LNCaP clone FGC (cell line): ENCODE measurements around the gene NMUR1.

Source experiments
- DNase-seq: peaks from one replicate; pipeline ENCODE4 v3.0.0-alpha.2; 2011; ENCODE audit warnings: low read depth
- H3K4me3 ChIP-seq: 2 replicates; pipeline ENCODE4 v1.5.1; 2011; ENCODE audit warnings: mild to moderate bottlenecking, low read depth, low read length, control low read depth
- TF ChIP-seq, protein P1 (sequence below): IDR thresholded peaks from 2 replicates; pipeline ENCODE4 v1.5.1; 2012; ENCODE audit warnings: mild to moderate bottlenecking; ENCODE audit not compliant: control insufficient read depth, insufficient read depth; ENCODE audit errors: extremely low read depth

Gene NMUR1

DNA sequence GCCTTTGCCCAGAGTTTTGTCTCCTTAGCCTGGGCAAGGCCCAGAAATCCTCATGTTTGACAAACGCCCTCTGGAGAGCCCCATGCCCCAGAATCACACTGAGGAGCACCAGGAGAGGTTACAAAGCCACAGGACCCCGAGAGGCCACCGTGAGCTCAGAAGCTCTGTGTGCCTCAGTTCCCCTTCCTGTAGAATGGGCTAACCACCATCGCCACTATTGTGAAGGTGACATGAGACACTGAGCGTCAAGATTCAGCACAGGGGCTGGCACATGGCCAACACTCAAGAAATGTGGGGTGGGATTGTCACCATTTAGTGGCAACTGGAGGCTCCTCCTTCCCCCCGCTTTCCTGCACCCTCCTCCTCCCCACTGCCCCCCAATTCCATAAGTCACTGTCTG is 1.2 kb upstream of the NMUR1 start:
- no peak overlapping the region for H3K4me3 ChIP-seq
- TF ChIP-seq, protein P1, sequence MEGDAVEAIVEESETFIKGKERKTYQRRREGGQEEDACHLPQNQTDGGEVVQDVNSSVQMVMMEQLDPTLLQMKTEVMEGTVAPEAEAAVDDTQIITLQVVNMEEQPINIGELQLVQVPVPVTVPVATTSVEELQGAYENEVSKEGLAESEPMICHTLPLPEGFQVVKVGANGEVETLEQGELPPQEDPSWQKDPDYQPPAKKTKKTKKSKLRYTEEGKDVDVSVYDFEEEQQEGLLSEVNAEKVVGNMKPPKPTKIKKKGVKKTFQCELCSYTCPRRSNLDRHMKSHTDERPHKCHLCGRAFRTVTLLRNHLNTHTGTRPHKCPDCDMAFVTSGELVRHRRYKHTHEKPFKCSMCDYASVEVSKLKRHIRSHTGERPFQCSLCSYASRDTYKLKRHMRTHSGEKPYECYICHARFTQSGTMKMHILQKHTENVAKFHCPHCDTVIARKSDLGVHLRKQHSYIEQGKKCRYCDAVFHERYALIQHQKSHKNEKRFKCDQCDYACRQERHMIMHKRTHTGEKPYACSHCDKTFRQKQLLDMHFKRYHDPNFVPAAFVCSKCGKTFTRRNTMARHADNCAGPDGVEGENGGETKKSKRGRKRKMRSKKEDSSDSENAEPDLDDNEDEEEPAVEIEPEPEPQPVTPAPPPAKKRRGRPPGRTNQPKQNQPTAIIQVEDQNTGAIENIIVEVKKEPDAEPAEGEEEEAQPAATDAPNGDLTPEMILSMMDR: no peak
- DNase-seq: no peak

DNA sequence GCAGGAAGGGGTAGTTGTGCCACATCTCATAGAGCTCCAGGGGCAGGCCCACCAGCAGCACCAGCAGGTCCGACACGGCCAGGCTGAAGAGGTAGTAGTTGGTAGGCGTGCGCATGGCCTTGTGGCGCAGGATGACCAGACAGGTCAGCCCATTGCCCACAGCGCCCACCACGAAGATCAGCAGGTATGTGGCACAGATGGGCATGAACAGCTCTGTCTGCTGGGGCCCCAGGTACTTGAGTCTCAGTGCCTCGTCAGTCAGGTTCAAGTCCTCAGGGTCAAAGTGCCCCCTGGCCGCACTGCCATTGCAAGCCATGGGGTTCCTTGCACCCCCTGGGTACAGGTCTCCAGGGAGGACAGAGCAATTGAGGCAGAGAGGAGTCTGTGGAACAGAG is 1.6 kb downstream of the NMUR1 start:
- TF ChIP-seq, protein P1: no peak
- no peak for DNase-seq
- no peak overlapping the region for H3K4me3 ChIP-seq

DNA sequence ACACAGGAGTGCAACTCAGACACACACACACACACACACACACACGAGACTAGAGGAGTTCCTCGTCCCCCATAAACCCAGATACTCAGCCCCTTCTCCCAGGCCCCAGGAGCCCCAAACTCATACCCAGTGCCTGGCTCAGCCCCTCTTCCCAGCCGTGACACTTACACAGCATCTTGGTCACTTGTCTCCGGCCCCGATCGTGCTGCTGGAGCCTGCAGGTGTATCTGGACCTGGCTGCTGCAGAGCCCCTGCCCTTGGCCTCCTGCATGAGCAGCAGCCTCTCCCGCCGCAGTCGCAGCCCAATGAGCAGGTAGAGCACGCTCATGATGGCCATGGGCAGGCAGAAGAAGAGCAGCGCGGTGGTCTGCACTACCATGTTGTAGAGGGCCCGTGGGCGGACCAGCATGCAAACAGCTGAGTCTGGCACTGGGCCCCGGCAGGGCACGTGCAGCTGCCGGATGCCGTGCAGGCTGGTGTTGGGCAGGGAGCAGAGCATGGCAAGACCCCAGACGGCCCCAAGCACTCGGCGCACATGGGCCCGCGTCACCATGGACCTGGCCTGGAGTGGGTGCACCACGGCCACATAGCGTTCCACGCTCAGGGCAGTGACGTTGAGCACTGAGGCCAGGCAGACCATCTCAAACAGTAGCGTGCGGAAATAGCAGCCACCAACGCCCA is 2.1 kb downstream of the NMUR1 start:
- H3K4me3 ChIP-seq: no peak overlapping the region
- DNase-seq: no peak
- TF ChIP-seq, protein P1: no peak

DNA sequence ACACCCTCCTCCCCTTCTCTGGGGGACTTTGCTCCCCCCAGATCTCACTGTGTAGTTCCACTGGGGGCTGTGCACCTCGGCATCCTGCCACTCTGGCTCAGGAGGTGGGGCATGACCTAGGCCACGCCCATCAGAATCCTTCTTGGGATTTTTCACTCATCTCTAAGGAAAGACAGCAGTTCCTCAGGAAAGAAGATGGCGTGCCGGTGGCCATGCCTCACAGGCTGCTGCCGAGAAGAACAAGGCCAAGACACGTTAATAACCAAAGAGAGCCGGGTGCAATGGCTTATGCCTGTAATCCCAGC is 3.2 kb downstream of the NMUR1 start:
- DNase-seq: no peak
- TF ChIP-seq, protein P1: no peak
- no peak overlapping the region for H3K4me3 ChIP-seq

DNA sequence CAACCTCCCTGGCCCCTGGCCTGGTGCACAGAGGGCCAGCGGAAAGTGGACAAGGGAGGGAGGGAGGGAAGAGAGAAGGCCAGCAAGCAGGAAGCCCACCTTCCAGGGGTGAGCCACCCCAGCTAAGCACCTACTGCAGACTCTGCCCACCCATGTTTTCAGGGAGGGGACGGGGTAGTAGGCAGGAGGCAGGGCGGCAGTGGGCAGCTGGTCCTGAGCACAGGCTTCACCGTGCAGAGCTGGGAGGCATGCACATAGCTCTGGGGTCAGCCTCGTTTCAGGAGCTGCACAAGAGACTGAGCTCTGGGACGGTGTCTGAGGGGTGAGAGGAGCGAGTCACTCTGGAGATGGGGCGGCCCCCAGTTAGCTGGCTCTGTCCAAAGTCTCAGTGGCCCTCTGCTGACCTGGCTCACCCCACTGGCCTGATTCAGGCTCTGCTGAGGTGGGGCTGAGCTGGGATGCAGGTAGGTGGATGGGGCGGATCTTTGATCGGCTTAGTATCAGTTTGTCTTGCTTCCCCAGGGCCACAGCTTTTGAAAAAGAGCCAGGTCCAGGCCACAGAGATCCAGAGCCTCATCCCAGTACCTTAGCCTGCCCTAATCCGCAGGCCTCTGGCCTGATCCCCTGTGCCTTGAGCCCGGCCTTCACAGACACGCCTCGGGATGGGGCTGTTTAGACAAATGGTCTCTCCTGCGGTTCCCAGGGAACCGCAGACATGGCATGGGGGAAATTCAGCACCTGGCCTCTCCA is 3.7 kb downstream of the NMUR1 start:
- no peak overlapping the region for H3K4me3 ChIP-seq
- TF ChIP-seq, protein P1: no peak
- no peak for DNase-seq

DNA sequence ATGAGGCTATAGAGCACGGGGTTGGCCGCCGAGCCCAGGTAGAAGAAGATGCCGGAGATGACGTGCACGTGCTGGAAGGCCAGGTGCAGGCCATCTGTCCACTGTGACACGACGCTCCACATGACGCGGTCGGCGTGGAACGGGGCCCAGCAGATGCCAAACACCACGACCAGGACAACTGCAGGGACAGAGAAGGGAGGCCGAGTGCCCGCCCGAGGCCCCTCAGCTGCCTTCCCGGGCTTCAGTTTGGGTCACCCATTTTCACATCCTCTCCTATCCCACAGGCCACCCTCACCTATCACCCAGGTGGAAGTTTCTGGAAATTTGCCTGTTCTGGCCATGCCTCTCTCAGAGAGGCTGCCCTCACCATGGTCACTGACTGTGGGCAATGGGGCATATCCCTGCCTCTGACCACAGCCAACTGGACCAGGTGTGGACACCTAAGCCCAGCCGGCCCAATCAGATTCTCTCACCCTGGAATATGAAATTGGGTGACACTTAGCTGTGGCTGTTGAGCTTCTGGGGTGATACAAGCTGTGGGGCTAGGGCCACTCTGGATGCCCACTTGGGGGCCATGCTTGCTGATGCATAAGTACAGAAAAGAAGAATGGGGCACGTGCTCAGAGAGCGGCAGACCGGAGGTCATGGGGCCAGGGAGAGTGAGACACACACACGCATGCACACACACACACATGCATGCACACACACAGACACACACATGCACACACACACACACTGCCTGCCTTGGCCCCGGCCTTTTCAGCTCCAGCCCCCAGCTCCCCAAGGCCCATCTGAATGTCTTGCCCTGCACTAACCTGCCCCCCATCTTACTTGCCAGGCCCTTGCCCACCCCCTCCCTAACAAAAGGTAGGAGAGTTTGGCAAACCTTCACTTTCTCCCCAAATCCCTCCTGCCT is 4.7 kb downstream of the NMUR1 start:
- H3K4me3 ChIP-seq: no peak overlapping the region
- no peak for DNase-seq
- TF ChIP-seq, protein P1: no peak
